ENCODE measurements around the gene NINJ2. TPM values are rescaled to one million over a fixed set of nuclear protein-coding genes. Genes with fewer than 3 reads are reported as not detected.
"Not testable (repeated sequence)": the region's sequence is repeated elsewhere in the genome, so short reads cannot be mapped to it uniquely, and the experiment has no call there.

NINJ2 gene
- total RNA-seq, 4 donors from 2014 or later, result 1.4 to 8.0 (median 5.6) TPM

DNA sequence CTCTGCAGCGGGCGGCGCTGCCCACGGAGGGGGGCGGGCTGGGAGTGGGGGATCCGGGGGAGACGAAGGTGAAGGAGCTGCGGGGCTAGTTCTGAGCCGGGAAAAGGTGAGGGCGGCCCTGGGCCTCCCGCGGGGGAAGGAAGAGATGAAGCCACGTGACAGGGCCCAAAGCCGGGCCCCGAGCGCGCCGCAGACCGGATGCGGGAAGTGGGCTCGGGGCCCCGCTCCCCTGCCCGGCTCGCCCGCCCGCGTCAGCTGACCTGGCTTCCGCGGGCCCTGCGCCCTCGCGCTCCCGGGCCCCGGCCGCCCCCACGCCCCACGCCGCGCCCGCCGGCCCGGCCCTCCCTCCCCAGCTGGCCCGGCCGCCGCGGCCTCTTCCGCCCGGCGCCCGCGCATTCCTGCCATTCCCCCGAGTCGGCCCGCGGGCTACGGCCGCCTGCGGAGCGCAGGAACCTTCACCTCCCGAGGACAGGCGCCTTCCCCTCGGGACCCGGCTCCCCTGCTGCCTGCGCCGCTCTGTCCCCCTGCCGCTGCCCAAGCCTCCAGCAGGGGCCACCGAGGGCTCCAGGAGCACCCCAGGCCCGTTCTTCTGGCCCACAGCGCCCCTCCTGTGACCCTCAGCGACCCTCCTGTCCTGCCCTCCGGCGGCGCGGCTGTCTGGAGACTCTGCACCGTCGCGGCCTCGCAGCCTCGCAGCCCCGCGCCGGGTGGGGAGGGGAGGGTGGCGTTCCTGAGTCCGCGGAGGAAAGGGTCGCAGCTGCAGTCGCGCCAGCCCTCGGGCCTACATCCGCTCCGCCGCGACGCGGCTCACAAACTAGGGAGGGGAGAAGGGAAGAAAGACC is 20.4 kb downstream of the NINJ2 start:
- DNase-seq, result peak; percentile 84
- Histone ChIP-seq H3K4me3 (peak overlapping the region; percentile 48 to 81 (median 74)), H3K9me3 (no peaks in the 10 kb centered on the region), H3K4me1 (peaks cover 6 to 42% (median 29%) of the 10 kb centered on the region in 4 donors), H3K27me3 (no peaks in the 10 kb centered on the region), H3K36me3 (no peaks in the 10 kb centered on the region), H3K27ac (peak overlapping the region; percentile 93 to 98 (median 95))
- TF ChIP-seq, protein P1, sequence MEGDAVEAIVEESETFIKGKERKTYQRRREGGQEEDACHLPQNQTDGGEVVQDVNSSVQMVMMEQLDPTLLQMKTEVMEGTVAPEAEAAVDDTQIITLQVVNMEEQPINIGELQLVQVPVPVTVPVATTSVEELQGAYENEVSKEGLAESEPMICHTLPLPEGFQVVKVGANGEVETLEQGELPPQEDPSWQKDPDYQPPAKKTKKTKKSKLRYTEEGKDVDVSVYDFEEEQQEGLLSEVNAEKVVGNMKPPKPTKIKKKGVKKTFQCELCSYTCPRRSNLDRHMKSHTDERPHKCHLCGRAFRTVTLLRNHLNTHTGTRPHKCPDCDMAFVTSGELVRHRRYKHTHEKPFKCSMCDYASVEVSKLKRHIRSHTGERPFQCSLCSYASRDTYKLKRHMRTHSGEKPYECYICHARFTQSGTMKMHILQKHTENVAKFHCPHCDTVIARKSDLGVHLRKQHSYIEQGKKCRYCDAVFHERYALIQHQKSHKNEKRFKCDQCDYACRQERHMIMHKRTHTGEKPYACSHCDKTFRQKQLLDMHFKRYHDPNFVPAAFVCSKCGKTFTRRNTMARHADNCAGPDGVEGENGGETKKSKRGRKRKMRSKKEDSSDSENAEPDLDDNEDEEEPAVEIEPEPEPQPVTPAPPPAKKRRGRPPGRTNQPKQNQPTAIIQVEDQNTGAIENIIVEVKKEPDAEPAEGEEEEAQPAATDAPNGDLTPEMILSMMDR (IDR thresholded peaks at IDR 0.05), result peak; percentile 22 to 69 (median 36)
- TF ChIP-seq EP300 (IDR thresholded peaks at IDR 0.05; ENCODE audit: low read depth), result no peak
- TF ChIP-seq POLR2A (IDR thresholded peaks at IDR 0.05), result peak; percentile 64
- peak in 2 of 3 donors; percentile 35 to 64 for TF ChIP-seq POLR2AphosphoS5 (IDR thresholded peaks at IDR 0.05)
- in situ Hi-C loops (cut with MboI; ENCODE audit: low pct_ligation_motif_present in 1 of 4, low pct_unique_long_range_greater_than_20kb in 1 of 4, low sequenced_read_pairs in 3 of 4), result no loop called here
- WGBS, 2 donors (ENCODE audit: low coverage in 1 of 2), result 0 to 2% methylated on average over 9 to 43 of the region's 95 CpGs
- intact Hi-C loops (cut with DNase I; ENCODE audit: low total_unique reads), result loop anchor here (2.0 to 5.0 kb wide), 2 partner anchors 70 to 109 kb away; partner anchors contain the start of gene WNK1

DNA sequence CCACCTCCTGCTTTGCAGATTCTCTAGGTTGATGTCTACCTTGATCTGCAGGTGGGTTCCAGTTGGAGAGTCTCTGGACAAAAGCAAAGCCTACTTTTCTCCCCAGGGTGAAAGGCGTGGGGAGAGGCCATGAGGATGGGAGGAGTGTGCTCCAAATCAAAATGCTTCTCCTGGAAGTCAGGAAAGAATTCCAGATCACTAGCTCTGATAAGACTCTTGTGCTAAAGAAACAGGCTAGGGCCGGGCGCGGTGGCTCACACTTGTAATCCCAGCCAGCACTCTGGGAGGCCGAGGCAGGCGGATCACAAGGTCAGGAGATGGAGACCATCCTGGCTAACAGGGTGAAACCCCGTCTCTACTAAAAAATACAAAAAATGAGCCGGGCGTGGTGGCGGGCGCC is 21.9 kb downstream of the NINJ2 start:
- H3K9me3 ChIP-seq; H3K36me3 ChIP-seq; in situ Hi-C loops (cut with MboI; ENCODE audit: low pct_ligation_motif_present in 1 of 4, low pct_unique_long_range_greater_than_20kb in 1 of 4, low sequenced_read_pairs in 3 of 4); DNase-seq; H3K27ac ChIP-seq; H3K27me3 ChIP-seq; H3K4me3 ChIP-seq: not testable (repeated sequence)
- H3K4me1 ChIP-seq, result peaks cover 6 to 36% (median 26%) of the 10 kb centered on the region in 4 donors
- intact Hi-C loops (cut with DNase I; ENCODE audit: low total_unique reads), result loop anchor here (5.0 kb wide), 1 partner anchor 111 kb away; the partner anchor contains the start of gene WNK1
- 96 to 100% methylated on average over 2 to 11 of the region's 11 CpGs for WGBS, 2 donors (ENCODE audit: low coverage in 1 of 2)

DNA sequence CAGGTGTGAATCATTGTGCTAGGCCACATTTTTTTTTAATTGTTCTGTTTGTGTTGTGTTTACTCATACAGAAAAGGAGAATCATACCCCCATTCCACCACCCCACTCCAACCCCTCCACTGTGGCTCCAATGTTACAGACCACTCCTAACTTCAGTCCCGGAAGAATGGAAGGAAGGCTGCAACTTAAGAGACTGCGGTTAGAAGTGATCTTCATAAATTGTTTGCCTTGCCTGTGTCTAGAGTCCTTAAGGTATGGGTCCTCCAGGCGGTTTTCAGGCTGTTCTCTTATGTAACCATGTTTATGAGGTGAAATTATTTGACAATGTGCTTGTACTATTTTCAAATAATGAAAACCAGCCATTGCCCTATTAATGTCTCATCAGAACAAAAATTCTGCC is 22.5 kb downstream of the NINJ2 start:
- DNase-seq, result no peak
- TF ChIP-seq POLR2AphosphoS5 (IDR thresholded peaks at IDR 0.05) (no peak), EP300 (IDR thresholded peaks at IDR 0.05; ENCODE audit: low read depth) (no peak), POLR2A (IDR thresholded peaks at IDR 0.05) (no peak)
- TF ChIP-seq, protein P1 (IDR thresholded peaks at IDR 0.05), result no peak
- Histone ChIP-seq H3K36me3 (no peaks in the 10 kb centered on the region), H3K4me3 (no peak overlapping the region), H3K27me3 (no peaks in the 10 kb centered on the region), H3K9me3 (no peaks in the 10 kb centered on the region), H3K4me1 (peaks cover 1 to 30% (median 22%) of the 10 kb centered on the region in 4 donors), H3K27ac (no peak overlapping the region)
- WGBS, 2 donors (ENCODE audit: low coverage in 1 of 2), result 71 to 93% methylated on average over 2 to 3 of the region's 3 CpGs
- in situ Hi-C loops (cut with MboI; ENCODE audit: low pct_ligation_motif_present in 1 of 4, low pct_unique_long_range_greater_than_20kb in 1 of 4, low sequenced_read_pairs in 3 of 4) (no loop called here), intact Hi-C loops (cut with DNase I; ENCODE audit: low total_unique reads) (loop anchor here (5.0 kb wide), 1 partner anchor 112 kb away; the partner anchor contains the start of gene WNK1)

DNA sequence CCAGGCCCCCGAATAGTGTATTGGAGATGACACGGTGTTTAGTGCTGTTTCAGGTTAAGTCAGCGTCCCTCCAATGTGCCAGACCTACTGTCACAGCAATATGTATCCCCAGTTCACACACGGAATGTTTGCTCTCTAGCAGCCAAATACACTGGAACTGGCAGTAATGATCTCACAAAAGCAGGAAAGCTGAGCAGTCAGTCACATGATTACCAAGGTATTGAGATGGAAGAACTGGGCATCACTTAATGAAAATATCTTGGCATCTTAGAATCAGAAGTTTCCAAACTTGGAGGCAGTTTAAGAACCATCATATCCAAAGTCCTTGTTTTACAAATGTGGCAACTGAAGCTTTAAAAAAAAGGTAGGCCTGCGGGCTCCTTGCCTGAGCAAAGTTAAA is 23.3 kb downstream of the NINJ2 start:
- WGBS, 2 donors (ENCODE audit: low coverage in 1 of 2), result 89% methylated on average over 5 of the region's 5 CpGs; no CpG with 5 or more reads in 1 of the 2 donors
- in situ Hi-C loops (cut with MboI; ENCODE audit: low pct_ligation_motif_present in 1 of 4, low pct_unique_long_range_greater_than_20kb in 1 of 4, low sequenced_read_pairs in 3 of 4), result no loop called here
- no peaks in the 10 kb centered on the region for H3K9me3 ChIP-seq

More for the DNA sequence above, 23.3 kb downstream of the NINJ2 start:
- H3K4me1 ChIP-seq, result peaks cover 0 to 22% (median 18%) of the 10 kb centered on the region in 4 donors
- DNase-seq, result no peak
- H3K36me3 ChIP-seq, result no peaks in the 10 kb centered on the region
- H3K27ac ChIP-seq, result no peak overlapping the region
- intact Hi-C loops (cut with DNase I; ENCODE audit: low total_unique reads), result loop anchor here (5.0 kb wide), 1 partner anchor 112 kb away; the partner anchor contains the start of gene WNK1
- TF ChIP-seq, protein P1 (IDR thresholded peaks at IDR 0.05), result no peak
- TF ChIP-seq POLR2A (IDR thresholded peaks at IDR 0.05) (no peak), POLR2AphosphoS5 (IDR thresholded peaks at IDR 0.05) (no peak), EP300 (IDR thresholded peaks at IDR 0.05; ENCODE audit: low read depth) (no peak)
- H3K4me3 ChIP-seq, result no peak overlapping the region
- H3K27me3 ChIP-seq, result no peaks in the 10 kb centered on the region
